GM19397 (cell line): ENCODE measurements around the gene ANKLE2.
"Not testable (repeated sequence)": the region's sequence is repeated elsewhere in the genome, so short reads cannot be mapped to it uniquely, and the experiment has no call there.

Experiments
- ATAC-seq: cut with Tn5 transposase; IDR thresholded peaks from one replicate; pipeline ENCODE4 v1.9.1; 2021; ENCODE audit warnings: mild to moderate bottlenecking, moderate library complexity; ENCODE audit not compliant: unreplicated experiment

Gene ANKLE2

DNA sequence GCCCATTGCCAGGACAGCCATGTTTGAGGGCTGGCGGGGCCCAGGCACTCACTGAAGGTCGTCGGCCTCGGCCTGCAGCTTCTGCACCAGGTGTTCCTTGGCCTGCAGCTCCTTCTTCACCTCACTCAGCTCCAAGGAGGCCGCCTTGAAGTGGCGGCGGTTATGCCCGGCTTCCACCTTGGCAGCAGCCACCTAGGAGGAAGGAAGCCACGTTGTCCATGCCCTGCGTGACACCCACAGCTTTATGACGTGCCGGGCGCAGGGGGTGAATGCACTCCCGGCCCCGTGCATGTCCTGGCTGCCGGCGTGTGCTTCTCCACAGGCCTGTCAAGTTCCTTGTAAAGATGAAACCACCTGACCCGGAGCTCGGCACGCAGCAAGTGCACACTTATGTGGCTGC is 16.0 kb upstream of the ANKLE2 start:
- no peak for ATAC-seq

DNA sequence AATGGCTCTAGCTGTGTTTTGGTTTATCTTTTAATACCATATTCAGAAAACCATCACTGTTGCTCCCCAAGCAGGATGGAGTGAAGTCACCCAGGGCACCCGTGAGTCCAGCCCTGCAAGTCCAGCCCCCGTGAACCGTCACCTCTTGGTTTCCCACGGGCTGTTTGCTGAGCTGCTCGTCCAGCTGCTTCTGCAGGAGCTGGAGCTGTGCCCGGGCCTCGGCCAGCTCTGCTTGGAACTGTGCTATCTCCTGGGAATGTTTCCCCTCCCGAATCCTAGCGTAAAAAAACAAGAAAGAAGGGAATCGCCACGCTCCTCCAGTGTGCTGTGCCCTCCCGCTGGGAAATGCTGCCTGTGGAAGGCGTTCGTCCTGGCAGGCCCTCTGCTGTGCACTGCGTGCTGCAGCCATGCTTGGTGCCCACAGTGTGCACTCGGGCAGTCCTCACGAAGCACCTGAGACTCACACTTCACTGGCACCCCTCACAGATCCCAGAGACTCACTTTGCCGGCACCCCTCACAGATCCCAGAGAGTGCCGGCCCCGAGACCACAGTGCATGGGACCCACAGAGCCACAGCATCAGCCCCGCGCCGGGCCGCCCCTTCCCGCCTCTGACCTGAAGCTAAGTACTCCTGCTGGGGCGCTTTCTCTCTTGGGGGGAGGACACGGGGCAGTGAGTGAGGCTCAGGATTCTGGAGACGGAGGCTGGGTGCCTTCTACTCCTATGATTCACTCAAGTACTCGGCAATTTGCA is 15.4 kb upstream of the ANKLE2 start:
- ATAC-seq = no peak

DNA sequence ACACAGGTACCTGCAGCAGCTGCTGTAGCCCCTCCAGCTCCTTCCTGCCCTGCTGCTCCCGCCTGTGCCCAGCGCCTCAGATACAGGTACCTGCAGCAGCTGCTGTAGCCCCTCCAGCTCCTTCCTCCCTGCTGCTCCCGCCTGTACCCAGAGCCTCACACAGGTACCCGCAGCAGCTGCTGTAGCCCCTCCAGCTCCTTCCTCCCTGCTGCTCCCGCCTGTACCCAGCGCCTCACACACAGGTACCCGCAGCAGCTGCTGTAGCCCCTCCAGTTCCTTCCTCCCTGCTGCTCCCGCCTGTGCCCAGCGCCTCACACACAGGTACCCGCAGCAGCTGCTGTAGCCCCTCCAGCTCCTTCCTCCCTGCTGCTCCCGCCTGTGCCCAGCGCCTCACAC is 14.6 kb upstream of the ANKLE2 start:
- ATAC-seq = not testable (repeated sequence)

DNA sequence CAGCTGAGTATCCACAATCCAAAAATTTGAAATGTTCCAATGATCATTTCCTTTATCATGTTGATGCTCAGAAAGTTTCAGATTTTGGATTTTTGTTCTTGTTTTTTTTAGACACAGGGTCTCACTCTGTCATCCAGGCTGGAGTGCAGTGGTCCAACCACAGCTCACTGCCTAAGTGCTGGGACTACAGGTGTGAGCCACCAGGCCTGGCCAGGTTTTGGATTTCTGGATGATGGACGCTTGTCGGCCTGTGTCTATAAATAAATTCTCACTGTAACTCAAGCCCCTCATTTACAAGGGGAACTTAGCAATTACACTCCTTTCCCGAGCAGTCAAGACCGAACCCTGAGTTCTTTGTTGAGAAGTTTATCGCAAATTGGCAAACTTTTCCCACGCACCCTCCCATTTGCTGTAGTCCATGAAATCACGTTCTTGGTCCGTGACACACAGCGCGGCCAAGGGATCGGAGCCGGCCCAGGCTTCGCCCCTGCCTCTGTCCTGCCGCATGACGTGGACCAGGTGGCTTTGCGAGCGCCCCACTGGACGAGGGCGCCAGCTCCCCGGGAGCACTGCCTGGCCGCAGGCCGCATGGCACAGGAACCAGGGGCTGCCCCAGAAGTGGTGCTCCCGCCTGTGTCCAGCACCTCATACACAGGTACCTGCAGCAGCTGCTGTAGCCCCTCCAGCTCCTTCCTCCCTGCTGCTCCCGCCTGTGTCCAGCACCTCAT is 14.0 kb upstream of the ANKLE2 start:
- ATAC-seq = no peak

DNA sequence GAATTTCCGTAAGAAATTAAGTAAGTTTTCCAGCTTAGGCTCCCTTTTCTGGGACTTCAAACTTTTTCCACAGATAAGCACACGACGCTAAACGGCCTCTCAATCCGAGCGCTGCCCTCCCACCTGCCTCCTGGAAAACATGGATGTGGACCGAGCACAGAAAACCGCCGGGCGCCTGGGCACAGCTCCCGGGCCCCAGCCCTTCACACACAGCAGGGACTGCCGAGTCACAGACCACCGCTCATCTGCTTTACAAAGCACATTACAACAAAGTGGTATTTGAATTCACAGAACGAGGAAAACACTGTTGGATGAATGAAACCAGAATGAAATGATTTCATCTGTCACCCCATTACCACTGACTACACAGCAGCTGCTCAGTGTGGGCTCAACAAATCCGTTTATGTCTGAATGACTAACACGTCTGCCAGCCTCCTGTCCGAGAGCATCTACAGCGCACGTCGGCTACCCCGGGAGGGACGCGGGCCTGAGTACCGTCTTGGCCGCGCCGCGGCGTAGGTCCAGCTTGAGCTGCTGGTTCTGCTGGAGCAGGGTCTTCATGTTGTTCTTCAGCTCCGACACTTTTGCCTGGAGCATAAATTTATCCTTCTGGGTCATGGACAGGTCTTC is 13.1 kb upstream of the ANKLE2 start:
- no peak for ATAC-seq

DNA sequence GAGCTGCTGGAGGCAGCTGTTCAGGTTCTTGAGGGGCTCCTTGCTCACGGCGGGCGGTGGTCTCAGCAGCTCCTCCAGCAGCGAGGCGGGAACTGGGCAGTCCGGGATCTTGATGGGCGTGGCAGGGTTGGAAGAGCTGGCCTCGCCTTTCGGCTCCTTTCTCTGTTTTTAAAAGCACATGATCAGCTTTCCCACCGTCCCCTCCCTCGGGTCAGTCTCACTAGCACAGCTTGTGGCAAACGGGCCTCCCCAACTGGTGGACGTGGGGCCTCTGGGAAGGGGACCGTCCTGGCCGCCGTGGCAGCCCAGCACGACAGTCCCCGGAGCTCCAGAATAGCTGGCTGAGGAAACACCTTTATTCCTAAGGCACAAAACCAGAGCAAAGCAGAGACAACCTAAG is 12.5 kb upstream of the ANKLE2 start:
- no peak for ATAC-seq

DNA sequence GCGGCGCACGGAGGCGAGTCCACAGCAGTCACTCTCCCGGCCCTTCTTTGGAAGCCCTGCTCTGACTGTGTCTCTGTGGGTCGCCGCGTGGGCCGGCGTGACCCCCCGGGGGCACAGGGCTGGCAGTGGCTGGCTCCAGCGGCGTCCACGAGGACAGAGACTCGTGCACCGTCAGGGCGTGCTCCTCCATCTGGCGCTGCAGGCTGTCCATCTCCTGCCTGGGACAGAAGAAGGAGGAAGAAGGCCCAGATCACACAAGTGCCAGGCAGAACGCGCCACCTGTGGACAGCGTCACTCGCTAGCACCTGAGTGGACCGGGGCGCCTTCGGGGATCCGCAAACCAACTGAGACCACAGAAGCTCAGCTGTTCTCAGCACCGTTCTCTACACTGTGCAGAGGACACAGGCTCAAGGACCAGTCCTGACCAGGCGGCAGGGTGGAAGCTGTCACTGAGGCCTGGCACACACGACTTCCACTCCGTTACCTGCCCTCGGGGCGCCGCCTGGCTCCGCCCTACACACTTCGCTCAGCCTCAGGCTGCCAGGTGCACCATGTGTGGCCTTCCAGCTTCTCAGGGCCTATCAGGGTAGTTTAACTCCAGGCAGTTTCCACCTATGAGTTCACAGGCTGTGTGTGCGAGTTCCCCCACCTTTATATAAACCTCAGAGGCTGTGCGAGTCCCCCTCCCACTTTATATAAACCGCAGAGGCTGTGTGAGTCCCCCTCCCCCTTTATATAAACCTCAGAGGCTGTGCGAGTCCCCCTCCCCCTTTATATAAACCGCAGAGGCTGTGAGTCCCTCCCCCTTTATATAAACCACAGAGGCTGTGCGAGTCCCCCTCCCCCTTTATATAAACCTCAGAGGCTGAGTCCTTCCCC is 11.7 kb upstream of the ANKLE2 start:
- no peak for ATAC-seq

DNA sequence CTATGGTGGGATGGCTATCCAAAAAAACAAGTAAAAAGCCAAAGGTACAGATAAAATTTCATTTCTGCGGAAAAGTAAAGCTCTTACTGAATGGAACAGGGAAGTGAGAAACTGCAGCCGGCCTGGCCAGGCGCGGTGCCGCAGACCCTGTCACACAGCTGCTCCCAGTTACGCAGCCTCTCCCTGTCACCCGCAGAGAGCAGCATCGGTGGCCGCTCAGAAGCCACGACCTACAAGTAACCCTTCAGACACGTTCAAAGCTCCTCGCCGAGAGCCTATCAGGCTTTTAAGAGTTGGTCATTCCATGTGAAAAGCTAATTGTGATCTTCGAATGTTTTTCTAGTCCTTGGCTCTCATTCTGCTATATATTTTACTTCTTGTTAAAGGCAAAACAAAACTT is 11.0 kb upstream of the ANKLE2 start:
- no peak for ATAC-seq

DNA sequence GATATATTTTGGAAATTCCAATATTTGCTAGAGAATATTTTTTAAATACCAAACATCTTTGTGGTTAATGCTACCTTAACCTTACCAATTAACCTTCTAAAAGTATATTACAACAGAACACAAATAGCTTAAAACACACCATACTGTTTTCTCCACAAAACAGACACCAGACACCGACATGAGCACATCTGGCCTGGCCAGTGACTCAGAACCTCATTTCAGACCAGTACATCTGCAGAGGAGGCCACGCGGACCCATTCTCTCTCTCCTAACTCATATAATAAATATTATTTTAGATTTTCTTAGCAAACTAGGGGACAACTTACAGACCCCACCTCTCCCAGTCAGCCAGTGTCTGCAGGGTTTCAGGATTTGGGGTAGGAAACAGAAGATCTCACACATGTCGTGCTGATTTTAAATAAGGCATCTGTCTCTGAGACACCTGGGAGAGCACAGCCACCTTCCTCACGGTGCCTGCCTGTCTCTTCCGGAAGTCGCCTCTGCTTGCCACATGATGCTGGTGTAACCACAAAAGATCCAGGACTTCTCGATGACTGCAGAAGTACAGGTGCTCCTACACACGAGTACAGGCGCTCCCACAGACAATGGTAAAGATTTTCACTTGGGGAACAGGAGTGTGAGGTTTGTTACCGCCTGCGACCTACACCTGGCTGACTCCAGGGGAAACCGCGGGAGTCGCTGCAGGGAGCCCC is 9.7 kb upstream of the ANKLE2 start:
- ATAC-seq = peak; percentile 39

DNA sequence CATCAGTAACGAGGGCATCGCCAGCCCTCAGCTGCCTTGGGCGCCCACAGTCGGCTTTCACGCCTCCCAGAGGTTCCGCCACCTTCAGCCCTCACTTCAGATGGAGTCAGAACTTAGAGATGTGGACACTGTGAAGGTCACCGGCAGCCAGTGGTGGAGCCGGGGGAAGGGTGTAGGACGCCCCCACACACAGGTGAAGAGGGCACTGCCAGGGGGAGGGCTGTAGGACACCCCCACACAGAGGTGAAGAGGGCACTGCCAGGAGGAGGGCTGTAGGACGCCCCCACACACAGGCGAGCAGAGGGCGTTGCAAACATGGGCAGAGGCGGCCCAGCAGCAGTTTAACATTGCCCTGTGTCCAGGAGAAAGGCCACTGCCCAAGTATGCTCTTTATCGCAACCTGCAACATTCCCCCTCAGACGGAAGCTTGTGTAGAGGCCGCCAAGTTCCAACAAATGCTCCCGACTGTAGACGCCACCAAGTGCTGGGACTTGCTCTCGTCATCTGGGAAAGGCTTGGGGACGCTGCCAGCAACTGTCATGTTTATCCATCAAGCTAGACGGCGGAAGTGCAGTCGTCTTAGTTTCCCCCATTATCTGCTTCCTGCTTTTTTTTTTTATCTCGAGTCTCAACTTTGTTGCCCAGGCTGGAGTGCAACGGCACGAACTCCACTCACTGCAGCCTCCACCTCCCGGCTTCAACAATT is 4.9 kb upstream of the ANKLE2 start:
- ATAC-seq = no peak

DNA sequence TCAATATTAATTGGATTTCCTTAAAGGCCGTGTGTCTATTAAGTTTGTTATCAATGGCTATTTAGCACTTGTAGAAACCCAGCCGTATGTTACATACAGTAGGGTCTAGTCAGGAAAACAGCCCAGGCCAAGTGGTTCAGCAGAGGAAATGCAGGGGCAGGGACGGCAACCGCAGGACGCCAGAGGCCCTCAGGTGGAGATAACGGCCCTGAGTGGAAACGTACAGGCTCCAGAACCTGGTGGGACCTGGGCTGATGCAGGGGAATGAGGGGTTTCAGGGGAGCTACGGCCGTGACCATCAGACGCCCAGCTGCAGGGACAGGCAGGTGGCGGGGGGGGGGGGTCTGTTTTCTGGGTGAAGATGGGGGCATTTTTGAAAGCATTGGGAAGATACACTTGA is 3.7 kb upstream of the ANKLE2 start:
- no peak for ATAC-seq

DNA sequence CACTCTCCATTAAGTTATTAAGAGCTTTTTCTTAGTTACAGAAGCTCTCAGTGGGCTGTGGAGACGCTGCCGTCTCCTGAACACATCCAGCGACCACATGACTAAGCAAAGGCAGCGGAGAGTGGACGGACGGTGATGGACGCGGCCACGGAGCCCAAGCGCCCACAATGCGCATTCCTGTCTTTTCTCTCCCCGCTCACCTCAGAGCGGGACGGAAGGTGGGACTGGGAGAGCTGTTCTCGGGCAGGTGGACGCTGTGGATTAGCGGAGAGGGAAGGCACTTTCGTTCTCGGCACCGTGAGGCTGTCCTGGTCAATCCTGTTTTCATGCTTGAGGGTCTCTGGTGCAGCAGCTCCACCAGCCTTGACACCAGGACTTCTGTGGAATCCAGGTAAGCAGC is 2.6 kb upstream of the ANKLE2 start:
- no peak for ATAC-seq

DNA sequence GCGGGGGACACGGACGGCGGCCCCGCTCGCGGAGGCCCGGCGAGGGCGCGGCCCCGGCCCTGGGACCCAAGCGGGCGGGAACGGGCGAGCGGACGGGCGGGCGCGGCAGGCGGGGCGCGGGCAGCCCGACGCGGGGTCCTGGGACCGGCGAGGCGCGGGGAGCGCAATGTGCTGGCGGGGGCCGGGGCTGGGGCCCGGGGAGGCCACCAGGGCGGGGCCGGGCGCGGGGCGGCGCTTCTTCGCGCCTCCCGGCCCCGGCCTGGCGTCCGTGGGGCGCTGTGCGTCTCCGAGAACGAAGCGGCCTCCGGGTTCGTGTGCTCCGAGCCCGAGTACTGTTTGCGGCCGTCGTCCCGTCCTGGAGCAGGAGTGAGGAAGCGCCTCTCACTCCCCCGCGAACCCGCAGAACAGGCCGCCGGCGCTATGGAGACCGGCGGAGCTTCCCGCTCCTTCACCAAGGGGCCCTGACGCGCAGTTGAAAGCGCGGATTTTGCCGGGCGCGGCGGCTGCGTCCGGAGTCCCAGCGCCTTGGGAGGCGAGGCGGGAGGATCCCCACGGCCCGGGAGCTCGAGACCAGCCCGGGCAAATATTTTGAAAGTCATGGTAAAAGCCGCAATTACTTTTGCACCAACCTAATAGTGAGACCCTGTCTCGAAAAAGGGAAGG is 420 bp upstream of the ANKLE2 start:
- ATAC-seq = peak; percentile 83

DNA sequence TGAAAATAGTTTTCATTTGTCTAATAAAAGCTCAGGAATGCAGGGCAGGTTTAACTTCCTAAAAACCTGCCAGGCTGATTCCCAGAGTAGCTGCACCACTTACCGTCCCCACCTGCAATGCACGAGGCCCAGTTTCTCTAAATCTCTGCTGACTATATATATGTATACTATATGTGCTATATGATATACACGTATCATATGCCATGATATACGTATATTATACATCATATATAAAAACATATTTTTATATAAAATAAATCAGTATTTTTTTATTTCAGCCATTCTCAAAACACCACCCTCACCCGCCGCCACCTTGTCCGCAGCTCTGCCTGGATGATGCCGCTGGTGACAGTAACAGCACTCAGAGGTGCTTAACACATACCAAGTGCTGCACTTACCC is 2.3 kb downstream of the ANKLE2 start:
- no peak for ATAC-seq

DNA sequence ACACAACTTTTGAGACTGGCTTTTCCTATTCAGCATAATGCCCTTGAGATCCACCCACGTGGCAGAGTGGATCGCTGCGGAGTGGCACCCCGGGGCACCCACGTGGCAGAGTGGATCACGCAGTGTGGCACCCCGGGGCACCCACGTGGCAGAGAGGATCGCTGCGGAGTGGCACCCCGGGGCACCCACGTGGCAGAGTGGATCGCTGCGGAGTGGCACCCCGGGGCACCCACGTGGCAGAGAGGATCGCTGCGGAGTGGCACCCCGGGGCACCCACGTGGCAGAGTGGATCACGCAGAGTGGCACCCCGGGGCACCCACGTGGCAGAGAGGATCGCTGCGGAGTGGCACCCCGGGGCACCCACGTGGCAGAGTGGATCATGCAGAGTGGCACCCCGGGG is 2.8 kb downstream of the ANKLE2 start:
- ATAC-seq = not testable (repeated sequence)

DNA sequence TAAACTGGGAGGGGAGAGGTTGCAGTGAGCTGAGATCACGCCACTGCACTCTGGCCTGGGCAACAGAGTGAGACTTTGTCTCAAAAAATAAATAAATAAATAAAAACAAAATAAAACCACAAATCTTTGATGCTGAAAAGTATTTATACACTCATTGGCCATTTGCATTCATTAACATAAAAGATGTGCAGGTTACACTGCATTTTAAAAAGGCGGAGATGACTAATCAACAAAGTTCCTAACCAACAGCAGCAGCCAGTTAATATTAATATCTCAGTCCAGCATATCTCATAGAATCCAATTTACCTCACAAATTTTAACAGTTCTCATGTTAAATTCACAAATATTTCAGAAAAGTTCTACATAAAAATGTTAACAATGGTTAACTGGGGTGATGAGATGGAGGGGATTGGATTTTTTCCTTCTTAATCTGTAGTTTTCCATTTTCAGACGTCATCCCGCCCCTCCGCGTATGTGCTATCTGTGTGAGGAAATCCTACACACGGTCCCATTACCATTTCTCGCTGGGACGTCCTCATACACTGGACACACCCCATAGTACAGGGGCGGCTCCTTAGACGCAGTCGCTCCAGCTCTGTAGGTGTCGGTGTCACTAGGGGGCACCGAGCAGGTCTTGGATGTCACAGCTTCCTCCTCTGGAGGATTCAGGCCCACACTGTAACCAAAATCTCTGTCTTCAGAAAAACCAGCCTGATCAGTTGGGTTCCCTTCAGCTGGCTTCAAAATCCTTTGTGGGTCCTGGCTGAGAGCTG is 7.3 kb downstream of the ANKLE2 start:
- ATAC-seq = no peak

DNA sequence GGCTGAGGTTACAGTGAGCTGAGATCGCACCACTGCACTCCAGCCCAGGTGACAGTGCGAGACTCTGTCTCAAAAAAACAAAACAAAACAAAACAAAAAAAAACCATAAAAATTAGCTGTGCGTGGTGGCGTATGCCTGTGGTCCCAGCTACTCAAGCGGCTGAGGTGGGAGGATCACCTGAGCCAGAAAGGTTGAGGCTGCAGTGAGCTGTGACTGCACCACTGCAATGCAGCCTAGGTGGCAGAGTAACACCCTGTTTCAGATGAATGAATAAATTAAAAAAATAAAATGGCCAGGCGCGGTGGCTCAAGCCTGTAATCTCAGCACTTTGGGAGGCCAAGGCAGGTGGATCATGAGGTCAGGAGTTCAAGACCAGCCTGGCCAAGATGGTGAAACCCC is 8.0 kb downstream of the ANKLE2 start:
- ATAC-seq = not testable (repeated sequence)

DNA sequence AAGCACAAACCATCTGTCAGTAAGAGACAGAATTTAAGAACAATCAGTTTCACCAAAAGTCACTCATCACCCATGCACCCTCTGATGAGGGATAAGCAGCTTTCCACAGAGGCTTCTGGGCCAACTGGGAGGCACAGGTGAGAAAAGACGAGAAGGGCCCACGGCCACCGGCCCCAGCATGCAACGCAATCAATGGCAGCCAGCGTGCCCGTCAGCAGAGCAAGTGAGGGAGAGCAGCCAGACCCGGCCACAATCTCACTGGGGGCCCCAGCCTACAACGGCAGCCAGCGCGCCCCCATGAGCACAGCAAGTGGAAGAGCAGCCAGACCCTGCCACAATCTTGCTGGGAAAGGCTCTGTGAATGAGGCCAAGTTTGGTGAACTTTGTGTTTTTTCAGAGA is 13.3 kb downstream of the ANKLE2 start:
- no peak for ATAC-seq

DNA sequence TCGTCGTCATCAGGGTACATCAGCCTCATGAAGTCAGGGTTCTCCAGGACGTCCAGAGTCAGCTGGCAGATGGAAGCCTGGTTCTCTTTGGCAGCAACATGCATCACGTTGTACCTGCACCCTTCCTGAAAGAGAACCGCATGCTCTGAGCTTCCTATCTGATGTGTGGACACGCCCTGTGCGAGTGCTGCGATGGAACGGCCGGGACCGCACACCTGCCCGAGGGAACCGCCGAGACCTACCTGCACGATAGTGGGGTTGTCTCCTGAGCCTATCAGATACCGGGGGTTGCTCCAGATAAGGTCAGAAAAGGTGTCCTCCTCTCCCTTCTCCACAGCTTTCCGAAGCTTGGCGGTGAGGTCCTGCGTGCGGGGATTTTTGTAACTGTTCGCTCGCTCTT is 13.7 kb downstream of the ANKLE2 start:
- ATAC-seq = no peak
